ENCODE results near the gene RAB31. TPM values are rescaled to one million over a fixed set of nuclear protein-coding genes. Genes with fewer than 3 reads are reported as not detected.

The RAB31 gene
- polyA plus RNA-seq, 1 donor = 15.5 TPM

- no peak overlapping the region for H3K4me3 ChIP-seq (ENCODE audit: low read length)
These were observed 116.9 kb downstream of the RAB31 start for GRCh38 chr18:9824952-9825371.

GRCh38 chr18:9825571-9826073, 117.5 kb downstream of the RAB31 start:
- H3K9me3 ChIP-seq (ENCODE audit: control insufficient read depth, low read depth, low read length) = no peaks in the 10 kb centered on the region
- H3K27ac ChIP-seq (ENCODE audit: low read length) = peak overlapping the region; percentile 72
- no peak overlapping the region for H3K4me3 ChIP-seq (ENCODE audit: low read length)
- no peaks in the 10 kb centered on the region for H3K27me3 ChIP-seq (ENCODE audit: control insufficient read depth, insufficient read depth, low read length)
- DNase-seq = peak; percentile 91 to 96
- no peaks in the 10 kb centered on the region for H3K36me3 ChIP-seq (ENCODE audit: control insufficient read depth, insufficient read depth, low read length)
- peaks cover 28% of the 10 kb centered on the region for H3K4me1 ChIP-seq (ENCODE audit: control insufficient read depth, insufficient read depth, low read length)
- WGBS (ENCODE audit: insufficient coverage, low lambda C conversion rate) = no CpG with 5 or more reads among the region's 6 CpGs

More at GRCh38 chr18:9824952-9825371, 116.9 kb downstream of the RAB31 start:
- DNase-seq = no peak
- no peaks in the 10 kb centered on the region for H3K27me3 ChIP-seq (ENCODE audit: control insufficient read depth, insufficient read depth, low read length)
- H3K27ac ChIP-seq (ENCODE audit: low read length) = peak overlapping the region; percentile 72
- peaks cover 24% of the 10 kb centered on the region for H3K4me1 ChIP-seq (ENCODE audit: control insufficient read depth, insufficient read depth, low read length)
- no peaks in the 10 kb centered on the region for H3K9me3 ChIP-seq (ENCODE audit: control insufficient read depth, low read depth, low read length)
- H3K36me3 ChIP-seq (ENCODE audit: control insufficient read depth, insufficient read depth, low read length) = no peaks in the 10 kb centered on the region
- no CpG with 5 or more reads among the region's 3 CpGs for WGBS (ENCODE audit: insufficient coverage, low lambda C conversion rate)

- H3K9me3 ChIP-seq (ENCODE audit: control insufficient read depth, low read depth, low read length) = no peaks in the 10 kb centered on the region
- peaks cover 34% of the 10 kb centered on the region for H3K4me1 ChIP-seq (ENCODE audit: control insufficient read depth, insufficient read depth, low read length)
- H3K4me3 ChIP-seq (ENCODE audit: low read length) = no peak overlapping the region
- no peak for DNase-seq
- no peak overlapping the region for H3K27ac ChIP-seq (ENCODE audit: low read length)
- WGBS (ENCODE audit: insufficient coverage, low lambda C conversion rate) = no CpG with 5 or more reads among the region's 4 CpGs
- H3K27me3 ChIP-seq (ENCODE audit: control insufficient read depth, insufficient read depth, low read length) = no peaks in the 10 kb centered on the region
- H3K36me3 ChIP-seq (ENCODE audit: control insufficient read depth, insufficient read depth, low read length) = no peaks in the 10 kb centered on the region
These were observed 118.6 kb downstream of the RAB31 start for GRCh38 chr18:9826685-9827084.

- no peak for DNase-seq
- Histone ChIP-seq H3K27ac (ENCODE audit: low read length) (no peak overlapping the region), H3K36me3 (ENCODE audit: control insufficient read depth, insufficient read depth, low read length) (no peaks in the 10 kb centered on the region), H3K27me3 (ENCODE audit: control insufficient read depth, insufficient read depth, low read length) (no peaks in the 10 kb centered on the region), H3K4me3 (ENCODE audit: low read length) (no peak overlapping the region), H3K9me3 (ENCODE audit: control insufficient read depth, low read depth, low read length) (no peaks in the 10 kb centered on the region), H3K4me1 (ENCODE audit: control insufficient read depth, insufficient read depth, low read length) (peaks cover 36% of the 10 kb centered on the region)
- WGBS (ENCODE audit: insufficient coverage, low lambda C conversion rate) = no CpG with 5 or more reads among the region's 7 CpGs
These were observed 119.2 kb downstream of the RAB31 start for GRCh38 chr18:9827211-9827792.

- Histone ChIP-seq H3K4me3 (ENCODE audit: low read length) (no peak overlapping the region), H3K36me3 (ENCODE audit: control insufficient read depth, insufficient read depth, low read length) (no peaks in the 10 kb centered on the region), H3K4me1 (ENCODE audit: control insufficient read depth, insufficient read depth, low read length) (peaks cover 36% of the 10 kb centered on the region), H3K9me3 (ENCODE audit: control insufficient read depth, low read depth, low read length) (peaks cover 3% of the 10 kb centered on the region), H3K27ac (ENCODE audit: low read length) (no peak overlapping the region), H3K27me3 (ENCODE audit: control insufficient read depth, insufficient read depth, low read length) (no peaks in the 10 kb centered on the region)
- no peak for DNase-seq
- no CpG with 5 or more reads among the region's 14 CpGs for WGBS (ENCODE audit: insufficient coverage, low lambda C conversion rate)
These were observed 119.8 kb downstream of the RAB31 start for GRCh38 chr18:9827793-9828505.

- H3K4me3 ChIP-seq (ENCODE audit: low read length) = no peak overlapping the region
- peaks cover 36% of the 10 kb centered on the region for H3K4me1 ChIP-seq (ENCODE audit: control insufficient read depth, insufficient read depth, low read length)
- no peaks in the 10 kb centered on the region for H3K36me3 ChIP-seq (ENCODE audit: control insufficient read depth, insufficient read depth, low read length)
- no peak for DNase-seq
- no peak overlapping the region for H3K27ac ChIP-seq (ENCODE audit: low read length)
- H3K27me3 ChIP-seq (ENCODE audit: control insufficient read depth, insufficient read depth, low read length) = no peaks in the 10 kb centered on the region
- 95% methylated on average over 6 of the region's 15 CpGs for WGBS (ENCODE audit: insufficient coverage, low lambda C conversion rate)
- peaks cover 5% of the 10 kb centered on the region for H3K9me3 ChIP-seq (ENCODE audit: control insufficient read depth, low read depth, low read length)
These were observed 120.7 kb downstream of the RAB31 start for GRCh38 chr18:9828506-9829396.

- no CpG with 5 or more reads among the region's 6 CpGs for WGBS (ENCODE audit: insufficient coverage, low lambda C conversion rate)
- Histone ChIP-seq H3K9me3 (ENCODE audit: control insufficient read depth, low read depth, low read length) (peaks cover 5% of the 10 kb centered on the region), H3K4me1 (ENCODE audit: control insufficient read depth, insufficient read depth, low read length) (peaks cover 33% of the 10 kb centered on the region), H3K36me3 (ENCODE audit: control insufficient read depth, insufficient read depth, low read length) (no peaks in the 10 kb centered on the region), H3K27ac (ENCODE audit: low read length) (no peak overlapping the region), H3K4me3 (ENCODE audit: low read length) (no peak overlapping the region), H3K27me3 (ENCODE audit: control insufficient read depth, insufficient read depth, low read length) (no peaks in the 10 kb centered on the region)
- DNase-seq = no peak
These were observed 121.3 kb downstream of the RAB31 start for GRCh38 chr18:9829397-9829712.

GRCh38 chr18:9831036-9831722, 123.1 kb downstream of the RAB31 start:
- Histone ChIP-seq H3K36me3 (ENCODE audit: control insufficient read depth, insufficient read depth, low read length) (no peaks in the 10 kb centered on the region), H3K27ac (ENCODE audit: low read length) (peak overlapping the region; percentile 82), H3K9me3 (ENCODE audit: control insufficient read depth, low read depth, low read length) (peaks cover 5% of the 10 kb centered on the region), H3K4me1 (ENCODE audit: control insufficient read depth, insufficient read depth, low read length) (peaks cover 27% of the 10 kb centered on the region), H3K27me3 (ENCODE audit: control insufficient read depth, insufficient read depth, low read length) (no peaks in the 10 kb centered on the region), H3K4me3 (ENCODE audit: low read length) (no peak overlapping the region)
- WGBS (ENCODE audit: insufficient coverage, low lambda C conversion rate) = no CpG with 5 or more reads among the region's 13 CpGs
- peak; percentile 79 to 91 for DNase-seq

- H3K9me3 ChIP-seq (ENCODE audit: control insufficient read depth, low read depth, low read length) = peaks cover 5% of the 10 kb centered on the region
- no peak overlapping the region for H3K4me3 ChIP-seq (ENCODE audit: low read length)
- peak overlapping the region; percentile 82 for H3K27ac ChIP-seq (ENCODE audit: low read length)
- no peaks in the 10 kb centered on the region for H3K36me3 ChIP-seq (ENCODE audit: control insufficient read depth, insufficient read depth, low read length)
- H3K4me1 ChIP-seq (ENCODE audit: control insufficient read depth, insufficient read depth, low read length) = peaks cover 27% of the 10 kb centered on the region
- H3K27me3 ChIP-seq (ENCODE audit: control insufficient read depth, insufficient read depth, low read length) = no peaks in the 10 kb centered on the region
- WGBS (ENCODE audit: insufficient coverage, low lambda C conversion rate) = no CpG with 5 or more reads among the region's 12 CpGs
- DNase-seq = no peak
These were observed 123.7 kb downstream of the RAB31 start for GRCh38 chr18:9831723-9832199.

GRCh38 chr18:9832871-9833270, 124.8 kb downstream of the RAB31 start:
- Histone ChIP-seq H3K36me3 (ENCODE audit: control insufficient read depth, insufficient read depth, low read length) (no peaks in the 10 kb centered on the region), H3K27ac (ENCODE audit: low read length) (no peak overlapping the region), H3K4me1 (ENCODE audit: control insufficient read depth, insufficient read depth, low read length) (peaks cover 24% of the 10 kb centered on the region), H3K27me3 (ENCODE audit: control insufficient read depth, insufficient read depth, low read length) (no peaks in the 10 kb centered on the region), H3K9me3 (ENCODE audit: control insufficient read depth, low read depth, low read length) (peaks cover 5% of the 10 kb centered on the region), H3K4me3 (ENCODE audit: low read length) (no peak overlapping the region)
- no CpG with 5 or more reads among the region's 20 CpGs for WGBS (ENCODE audit: insufficient coverage, low lambda C conversion rate)
- DNase-seq = no peak

Data from large intestine (tissue), 3 donors.